BLaER1 treated with 17β-estradiol and CSF1 and Interleukin-3, amounts not matched to agents 10 nM and 100 nM (cell line): ENCODE measurements around the gene MTUS2.

ENCODE experiments used
- H3K27ac ChIP-seq, 11 experiments: shearing (Covaris generic); formaldehyde crosslinking; 2 replicates each; pipeline ENCODE4 v1.8.1; 2022
- H3K27me3 ChIP-seq, 11 experiments: shearing (Covaris generic); formaldehyde crosslinking; 2 replicates each; pipeline ENCODE4 v1.8.1; 2022
- H3K36me3 ChIP-seq, 11 experiments: shearing (Covaris generic); formaldehyde crosslinking; 2 replicates each; pipeline ENCODE4 v1.8.1; 2022
- H3K4me1 ChIP-seq, 10 experiments: shearing (Covaris generic); formaldehyde crosslinking; 2 replicates each; pipeline ENCODE4 v1.8.1; 2022
- H3K4me2 ChIP-seq, 11 experiments: shearing (Covaris generic); formaldehyde crosslinking; 2 replicates each; pipeline ENCODE4 v1.8.1; 2022
- H3K4me3 ChIP-seq, 10 experiments: shearing (Covaris generic); formaldehyde crosslinking; 2 replicates each; pipeline ENCODE4 v1.8.1; 2022
- H3K9ac ChIP-seq, 11 experiments: shearing (Covaris generic); formaldehyde crosslinking; 2 replicates each; pipeline ENCODE4 v1.8.1; 2022
- H3K9me3 ChIP-seq, 11 experiments: shearing (Covaris generic); formaldehyde crosslinking; replicated peaks in 1 of 11; 2 replicates each; pipeline ENCODE4 v1.8.1; 2022
- H4K20me1 ChIP-seq, 11 experiments: shearing (Covaris generic); formaldehyde crosslinking; 2 replicates each; pipeline ENCODE4 v1.8.1; 2022
- Cebpa-rat ChIP-seq, 11 experiments: shearing (Covaris generic); IDR thresholded peaks; 2 replicates each; pipeline ENCODE4 v1.8.1; 2022

MTUS2 gene

DNA sequence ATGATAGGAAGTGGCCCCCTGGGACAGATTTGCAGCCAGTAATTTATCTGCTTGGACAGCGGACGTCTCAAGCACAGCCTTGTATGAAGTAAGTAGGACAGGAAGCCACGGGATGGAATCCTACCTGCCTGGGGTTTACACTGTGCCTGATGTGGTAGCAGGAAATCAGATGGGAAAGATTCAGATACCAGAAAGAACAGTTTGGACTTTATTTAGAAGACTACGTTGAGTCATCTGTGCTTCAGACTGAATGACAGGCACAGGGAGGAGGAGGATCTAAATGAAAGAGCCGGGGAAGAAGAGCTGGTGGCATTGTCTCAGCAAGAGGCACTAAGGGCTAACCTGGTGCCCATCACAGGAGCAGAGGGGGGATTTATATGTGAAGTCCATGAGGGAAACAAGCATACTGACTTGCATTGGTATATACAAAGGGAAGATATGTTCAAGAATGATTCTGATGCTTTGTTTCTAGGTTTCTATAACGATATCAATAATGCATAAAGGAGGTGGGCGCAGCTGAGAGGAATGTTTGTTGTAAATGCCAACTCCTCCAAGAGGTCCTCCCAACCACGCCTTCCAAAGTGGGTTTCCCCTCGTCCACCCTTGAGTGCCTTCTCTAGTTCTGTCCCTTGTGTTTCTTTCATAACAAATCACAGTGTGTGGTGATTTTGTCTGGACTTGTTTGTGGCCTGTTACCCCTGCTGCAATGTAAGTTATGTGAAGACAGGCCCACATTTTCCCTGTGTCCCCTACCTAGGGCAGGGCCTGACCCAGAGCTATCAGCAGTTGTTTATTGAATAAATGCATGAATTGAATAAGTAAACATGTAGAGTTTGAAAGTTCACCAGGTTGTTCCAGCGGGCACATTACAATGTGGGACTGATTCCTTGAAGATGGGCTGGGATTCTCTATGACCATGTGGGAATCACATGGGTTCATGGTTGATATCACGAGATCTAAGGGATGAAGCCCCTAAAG, 446.9 kb downstream of the MTUS2 start:
- no peaks in the 10 kb centered on the region for H3K27me3 ChIP-seq
- H3K36me3 ChIP-seq = no peaks in the 10 kb centered on the region
- no peaks in the 10 kb centered on the region for H4K20me1 ChIP-seq
- H3K27ac ChIP-seq = no peak overlapping the region
- no peak overlapping the region for H3K9ac ChIP-seq
- no peaks in the 10 kb centered on the region; a peak in 1 of 20 replicates for H3K4me1 ChIP-seq
- TF ChIP-seq Cebpa-rat (IDR thresholded peaks at IDR 0.05) = no peak
- no peak overlapping the region for H3K4me2 ChIP-seq
- H3K4me3 ChIP-seq = no peak overlapping the region
- H3K9me3 ChIP-seq = peaks cover 0 to 20% (median 11%) of the 10 kb centered on the region in 11 experiments; a peak in 13 of 22 replicates

- no peak overlapping the region for H3K4me2 ChIP-seq
- H3K9me3 ChIP-seq = peaks cover 0 to under 1% (median 0%) of the 10 kb centered on the region in 11 experiments; a peak in 1 of 22 replicates
- no peaks in the 10 kb centered on the region for H3K36me3 ChIP-seq
- H3K27me3 ChIP-seq = no peaks in the 10 kb centered on the region
- no peak overlapping the region for H3K27ac ChIP-seq
- H3K9ac ChIP-seq = no peak overlapping the region
- no peaks in the 10 kb centered on the region for H4K20me1 ChIP-seq
- no peak for TF ChIP-seq Cebpa-rat (IDR thresholded peaks at IDR 0.05)
- no peak overlapping the region for H3K4me3 ChIP-seq
- no peaks in the 10 kb centered on the region; a peak in 1 of 20 replicates for H3K4me1 ChIP-seq
These were observed 450.3 kb downstream of the MTUS2 start for GRCh38 chr13:29270271-29270985.

GRCh38 chr13:29271606-29272005, 451.5 kb downstream of the MTUS2 start:
- no peaks in the 10 kb centered on the region for H3K36me3 ChIP-seq
- H3K4me3 ChIP-seq = no peak overlapping the region
- no peak for TF ChIP-seq Cebpa-rat (IDR thresholded peaks at IDR 0.05)
- H3K9ac ChIP-seq = no peak overlapping the region
- H4K20me1 ChIP-seq = no peaks in the 10 kb centered on the region
- H3K9me3 ChIP-seq = no peaks in the 10 kb centered on the region; a peak in 1 of 22 replicates
- no peaks in the 10 kb centered on the region for H3K27me3 ChIP-seq
- H3K27ac ChIP-seq = no peak overlapping the region
- no peak overlapping the region for H3K4me2 ChIP-seq
- H3K4me1 ChIP-seq = no peaks in the 10 kb centered on the region; a peak in 1 of 20 replicates

GRCh38 chr13:29279356-29280254, 459.5 kb downstream of the MTUS2 start:
- no peak overlapping the region for H3K4me2 ChIP-seq
- 0 out of 20 replicates have a peak, but pooled peaks cover 0 to 6% (median 0%) of the 10 kb centered on the region in 10 experiments for H3K4me1 ChIP-seq
- H3K36me3 ChIP-seq = no peaks in the 10 kb centered on the region
- no peaks in the 10 kb centered on the region; a peak in 1 of 22 replicates for H3K9me3 ChIP-seq
- H3K9ac ChIP-seq = no peak overlapping the region
- H4K20me1 ChIP-seq = no peaks in the 10 kb centered on the region
- H3K27ac ChIP-seq = no peak overlapping the region
- no peak for TF ChIP-seq Cebpa-rat (IDR thresholded peaks at IDR 0.05)
- H3K27me3 ChIP-seq = no peaks in the 10 kb centered on the region
- H3K4me3 ChIP-seq = no peak overlapping the region

DNA sequence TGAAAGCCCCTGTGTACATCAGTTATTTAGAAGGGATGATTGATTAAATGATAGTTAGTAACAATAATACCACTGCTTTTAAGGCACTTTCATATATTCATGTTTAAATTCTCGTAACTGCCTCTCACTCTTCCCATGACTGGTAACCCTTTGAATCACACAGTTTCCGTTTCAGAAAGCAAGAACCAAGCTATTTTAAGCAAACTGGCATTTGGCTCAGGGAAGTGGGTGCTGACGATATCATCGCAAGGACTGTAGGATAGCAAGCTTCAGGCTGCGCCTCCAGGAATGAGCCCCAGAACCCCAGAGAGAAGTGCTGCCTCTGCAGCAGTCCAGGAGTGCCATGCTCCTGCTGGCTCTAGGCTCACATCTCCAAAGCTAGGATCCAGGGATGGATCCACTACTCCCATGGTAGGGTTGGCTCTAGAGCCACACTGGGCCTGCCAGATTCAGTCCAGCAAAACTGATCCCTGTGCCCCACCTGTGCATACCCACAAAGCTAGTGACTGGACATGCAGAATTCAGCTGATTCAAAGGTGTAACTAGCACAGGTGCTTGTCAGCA, 461.9 kb downstream of the MTUS2 start:
- no peak overlapping the region for H3K27ac ChIP-seq
- no peaks in the 10 kb centered on the region for H4K20me1 ChIP-seq
- H3K36me3 ChIP-seq = no peaks in the 10 kb centered on the region
- no peaks in the 10 kb centered on the region for H3K9me3 ChIP-seq
- H3K4me3 ChIP-seq = no peak overlapping the region
- TF ChIP-seq Cebpa-rat (IDR thresholded peaks at IDR 0.05) = no peak
- H3K4me1 ChIP-seq = 0 out of 20 replicates have a peak, but pooled peaks cover 0 to 6% (median 0%) of the 10 kb centered on the region in 10 experiments
- no peak overlapping the region; a peak in 1 of 22 replicates for H3K4me2 ChIP-seq
- no peaks in the 10 kb centered on the region for H3K27me3 ChIP-seq
- no peak overlapping the region for H3K9ac ChIP-seq

- no peak for TF ChIP-seq Cebpa-rat (IDR thresholded peaks at IDR 0.05)
- no peak overlapping the region for H3K4me2 ChIP-seq
- no peaks in the 10 kb centered on the region for H4K20me1 ChIP-seq
- no peaks in the 10 kb centered on the region for H3K36me3 ChIP-seq
- H3K4me1 ChIP-seq = peaks cover 0 to 10% (median 0%) of the 10 kb centered on the region in 10 experiments; a peak in 3 of 20 replicates
- no peak overlapping the region for H3K4me3 ChIP-seq
- no peaks in the 10 kb centered on the region for H3K9me3 ChIP-seq
- no peak overlapping the region for H3K27ac ChIP-seq
- H3K9ac ChIP-seq = no peak overlapping the region
- no peaks in the 10 kb centered on the region for H3K27me3 ChIP-seq
These were observed 464.6 kb downstream of the MTUS2 start for GRCh38 chr13:29284726-29285125.

- no peaks in the 10 kb centered on the region for H3K36me3 ChIP-seq
- peaks cover 0 to 7% (median 0%) of the 10 kb centered on the region in 10 experiments; a peak in 3 of 20 replicates for H3K4me1 ChIP-seq
- no peak overlapping the region for H3K4me3 ChIP-seq
- no peaks in the 10 kb centered on the region for H3K27me3 ChIP-seq
- no peak for TF ChIP-seq Cebpa-rat (IDR thresholded peaks at IDR 0.05)
- no peak overlapping the region for H3K9ac ChIP-seq
- no peak overlapping the region for H3K4me2 ChIP-seq
- H3K27ac ChIP-seq = no peak overlapping the region
- no peaks in the 10 kb centered on the region for H3K9me3 ChIP-seq
- H4K20me1 ChIP-seq = no peaks in the 10 kb centered on the region
These were observed 467.1 kb downstream of the MTUS2 start for GRCh38 chr13:29287237-29287636.

GRCh38 chr13:29292045-29292444, 471.9 kb downstream of the MTUS2 start:
- Histone ChIP-seq H3K9me3 (peaks cover 0 to 13% (median 9%) of the 10 kb centered on the region in 11 experiments; a peak in 12 of 22 replicates), H3K27me3 (no peaks in the 10 kb centered on the region)
- no peak for TF ChIP-seq Cebpa-rat (IDR thresholded peaks at IDR 0.05)

More at GRCh38 chr13:29292045-29292444, 471.9 kb downstream of the MTUS2 start:
- H3K27ac ChIP-seq = no peak overlapping the region
- H3K4me3 ChIP-seq = no peak overlapping the region
- H4K20me1 ChIP-seq = no peaks in the 10 kb centered on the region
- no peak overlapping the region for H3K9ac ChIP-seq
- no peaks in the 10 kb centered on the region for H3K36me3 ChIP-seq
- peaks cover 0 to 7% (median 0%) of the 10 kb centered on the region in 10 experiments; a peak in 3 of 20 replicates for H3K4me1 ChIP-seq
- H3K4me2 ChIP-seq = no peak overlapping the region
